MM.1S (cell line): Measurements from ENCODE around the gene PRUNE2.

Experiments
- DNase-seq: peaks from one replicate; pipeline ENCODE4 v3.0.0-alpha.2; 2015
- H2AFZ ChIP-seq: fragments of 300-600 bp; sonication (generic); 2 replicates; pipeline ENCODE4 v1.6.0; 2016; ENCODE audit warnings: antibody characterized with exemption, low read length
- H3F3A ChIP-seq: fragments of 300-600 bp; sonication (generic); 2 replicates; pipeline ENCODE4 v1.6.1; 2016; ENCODE audit warnings: mild to moderate bottlenecking, antibody characterized with exemption, low read length, moderate library complexity, mixed read lengths; ENCODE audit not compliant: insufficient read depth
- H3K27ac ChIP-seq: fragments of 300-600 bp; sonication (generic); 2 replicates; pipeline ENCODE4 v1.5.1; 2016; ENCODE audit warnings: mild to moderate bottlenecking, low read length
- H3K27me3 ChIP-seq: fragments of 300-600 bp; sonication (generic); replicated peaks from 2 replicates; pipeline ENCODE4 v1.6.0; 2016; ENCODE audit warnings: low read length; ENCODE audit not compliant: insufficient read depth
- H3K36me3 ChIP-seq: fragments of 300-600 bp; sonication (generic); replicated peaks from 2 replicates; pipeline ENCODE4 v1.6.1; 2016; ENCODE audit warnings: mild to moderate bottlenecking, low read length, mixed read lengths; ENCODE audit not compliant: insufficient read depth
- H3K4me1 ChIP-seq: fragments of 300-600 bp; sonication (generic); 2 replicates; pipeline ENCODE4 v1.6.1; 2016; ENCODE audit warnings: low read length, mixed read lengths
- H3K4me2 ChIP-seq: fragments of 300-600 bp; sonication (generic); 2 replicates; pipeline ENCODE4 v1.6.0; 2016; ENCODE audit warnings: low read depth, low read length
- H3K4me3 ChIP-seq: fragments of 300-600 bp; sonication (generic); 2 replicates; pipeline ENCODE4 v1.5.1; 2016; ENCODE audit warnings: low read length, mixed read lengths
- H3K79me2 ChIP-seq: fragments of 300-600 bp; sonication (generic); 2 replicates; pipeline ENCODE4 v1.6.1; 2016; ENCODE audit warnings: mixed run types, low read length, mixed read lengths
- H3K9ac ChIP-seq: fragments of 300-600 bp; sonication (generic); 2 replicates; pipeline ENCODE4 v1.6.1; 2016; ENCODE audit warnings: low read length, mixed read lengths
- H3K9me2 ChIP-seq: fragments of 300-600 bp; sonication (generic); replicated peaks from 2 replicates; pipeline ENCODE4 v1.6.1; 2016; ENCODE audit warnings: mild to moderate bottlenecking, low read length, mixed read lengths; ENCODE audit not compliant: insufficient read depth
- H3K9me3 ChIP-seq: fragments of 300-600 bp; sonication (generic); replicated peaks from 2 replicates; pipeline ENCODE4 v1.6.1; 2016; ENCODE audit warnings: mild to moderate bottlenecking, low read length, mixed read lengths; ENCODE audit not compliant: insufficient read depth
- H4K20me1 ChIP-seq: fragments of 300-600 bp; sonication (generic); 2 replicates; pipeline ENCODE4 v1.6.1; 2016; ENCODE audit warnings: mild to moderate bottlenecking, low read length, moderate library complexity, mixed read lengths; ENCODE audit not compliant: insufficient read depth
- CTCF ChIP-seq: fragments of 300-600 bp; sonication (generic); IDR thresholded peaks from 2 replicates; pipeline ENCODE4 v1.5.1; 2016; ENCODE audit warnings: antibody characterized with exemption, low read length, mixed read lengths
- EZH2 ChIP-seq: fragments of 300-600 bp; sonication (generic); optimal IDR thresholded peaks from 2 replicates; pipeline ENCODE3; 2017; ENCODE audit warnings: low read depth, mild to moderate bottlenecking, antibody characterized with exemption, low read length, mixed read lengths
- EZH2phosphoT487 ChIP-seq: fragments of 300-600 bp; sonication (generic); IDR thresholded peaks from 2 replicates; pipeline ENCODE4 v1.6.1; 2018; ENCODE audit warnings: antibody characterized with exemption, low read length

PRUNE2 gene

GRCh38 chr9:76810377-76810957 lies 95.4 kb downstream of the PRUNE2 start:
- Histone ChIP-seq H3K9me3 (no peaks in the 10 kb centered on the region), H3K27me3 (no peaks in the 10 kb centered on the region), H4K20me1 (no peaks in the 10 kb centered on the region), H3K9ac (no peak overlapping the region), H3K79me2 (no peaks in the 10 kb centered on the region), H3K4me2 (no peak overlapping the region), H3K4me1 (no peaks in the 10 kb centered on the region), H2AFZ (no peak overlapping the region), H3K4me3 (no peak overlapping the region), H3F3A (no peaks in the 10 kb centered on the region), H3K36me3 (no peaks in the 10 kb centered on the region), H3K27ac (no peak overlapping the region), H3K9me2 (no peaks in the 10 kb centered on the region)
- TF ChIP-seq EZH2phosphoT487 (no peak), CTCF (peak; percentile 69)
- DNase-seq = peak; percentile 35

- no peak overlapping the region for H3K27ac ChIP-seq
- no peaks in the 10 kb centered on the region for H3K9me2 ChIP-seq
- H2AFZ ChIP-seq = no peak overlapping the region
- H4K20me1 ChIP-seq = no peaks in the 10 kb centered on the region
- no peaks in the 10 kb centered on the region for H3K4me1 ChIP-seq
- TF ChIP-seq EZH2 (no peak), EZH2phosphoT487 (no peak), CTCF (no peak)
- no peak for DNase-seq
- no peaks in the 10 kb centered on the region for H3K27me3 ChIP-seq
- no peaks in the 10 kb centered on the region for H3K9me3 ChIP-seq
- H3K9ac ChIP-seq = no peak overlapping the region
- no peaks in the 10 kb centered on the region for H3K79me2 ChIP-seq
- no peak overlapping the region for H3K4me3 ChIP-seq
- H3K36me3 ChIP-seq = no peaks in the 10 kb centered on the region
- H3F3A ChIP-seq = no peaks in the 10 kb centered on the region
- no peak overlapping the region for H3K4me2 ChIP-seq
Measured at GRCh38 chr9:76808636-76809035, 97.3 kb downstream of the PRUNE2 start.

- Histone ChIP-seq H3K9me3 (no peaks in the 10 kb centered on the region), H3F3A (no peaks in the 10 kb centered on the region)
Measured at GRCh38 chr9:76803762-76804161, 102.2 kb downstream of the PRUNE2 start.

More at GRCh38 chr9:76803762-76804161, 102.2 kb downstream of the PRUNE2 start:
- no peak overlapping the region for H3K4me2 ChIP-seq
- no peaks in the 10 kb centered on the region for H3K9me2 ChIP-seq
- no peaks in the 10 kb centered on the region for H3K27me3 ChIP-seq
- H3K27ac ChIP-seq = no peak overlapping the region
- H4K20me1 ChIP-seq = no peaks in the 10 kb centered on the region
- TF ChIP-seq EZH2 (no peak), EZH2phosphoT487 (no peak), CTCF (no peak)
- DNase-seq = no peak
- no peaks in the 10 kb centered on the region for H3K79me2 ChIP-seq
- no peaks in the 10 kb centered on the region; the same call in 1 of the 2 replicates for H3K4me1 ChIP-seq
- H3K9ac ChIP-seq = no peak overlapping the region
- H2AFZ ChIP-seq = no peak overlapping the region
- H3K36me3 ChIP-seq = no peaks in the 10 kb centered on the region
- H3K4me3 ChIP-seq = no peak overlapping the region
